Measurements from ENCODE around the gene LRIT3.

Gene LRIT3

DNA sequence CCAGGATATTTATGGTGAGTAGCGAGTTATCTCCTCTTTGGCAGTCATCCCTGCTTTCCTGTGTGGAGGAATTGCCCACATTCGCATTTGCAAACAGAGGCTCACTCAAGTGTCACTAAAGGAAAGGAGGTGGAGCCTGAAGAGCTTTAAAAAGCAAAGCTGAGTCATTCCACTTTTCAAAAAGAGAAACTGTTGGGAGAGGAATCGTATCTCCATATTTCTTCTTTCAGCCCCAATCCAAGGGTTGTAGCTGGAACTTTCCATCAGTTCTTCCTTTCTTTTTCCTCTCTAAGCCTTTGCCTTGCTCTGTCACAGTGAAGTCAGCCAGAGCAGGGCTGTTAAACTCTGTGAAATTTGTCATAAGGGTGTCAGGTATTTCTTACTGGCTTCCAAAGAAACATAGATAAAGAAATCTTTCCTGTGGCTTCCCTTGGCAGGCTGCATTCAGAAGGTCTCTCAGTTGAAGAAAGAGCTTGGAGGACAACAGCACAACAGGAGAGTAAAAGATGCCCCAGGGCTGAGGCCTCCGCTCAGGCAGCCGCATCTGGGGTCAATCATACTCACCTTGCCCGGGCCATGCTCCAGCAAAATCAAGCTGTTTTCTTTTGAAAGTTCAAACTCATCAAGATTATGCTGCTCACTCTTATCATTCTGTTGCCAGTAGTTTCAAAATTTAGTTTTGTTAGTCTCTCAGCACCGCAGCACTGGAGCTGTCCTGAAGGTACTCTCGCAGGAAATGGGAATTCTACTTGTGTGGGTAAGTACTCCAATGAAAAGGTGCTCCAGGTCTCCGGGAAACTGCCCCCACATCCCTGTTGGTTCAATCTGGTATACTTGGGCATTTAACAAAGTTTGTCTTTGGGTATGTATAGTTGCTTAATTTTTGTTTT, 65.0 kb downstream of the LRIT3 start, which contains the start of gene EGF:
Gene EGF, plus strand, starts transcription at position 178 of the 890 bp plus-strand sequence. Its CDS starts 453 bp downstream, at position 631.
- Histone ChIP-seq H3K79me1 (ENCODE audit: low read length) (peaks cover 12% of the 10 kb centered on the region), H3K18ac (ENCODE audit: low read length) (peak within 1 kb of the TSS; percentile 95), H3K9ac (ENCODE audit: low read length) (peak within 1 kb of the TSS; percentile 59), H3K4me3 (ENCODE audit: low read length) (peak within 1 kb of the TSS; percentile 29), H3K36me3 (ENCODE audit: control insufficient read depth, insufficient read depth, low read length) (no peaks in the 10 kb centered on the region), H3K4me1 (ENCODE audit: control insufficient read depth, low read depth, low read length) (peaks cover 17% of the 10 kb centered on the region), H4K5ac (ENCODE audit: low read length) (no peak within 1 kb of the TSS), H3K4me2 (ENCODE audit: low read length) (peak within 1 kb of the TSS; percentile 28), H3K79me2 (ENCODE audit: control insufficient read depth, insufficient read depth, low read length) (peaks cover 19% of the 10 kb centered on the region), H3K27me3 (ENCODE audit: insufficient read depth, low read length, poor library complexity) (no peaks in the 10 kb centered on the region), H3K27ac (ENCODE audit: low read depth, low read length) (peak within 1 kb of the TSS; percentile 92), H4K8ac (ENCODE audit: low read depth, low read length) (no peak within 1 kb of the TSS), H3K56ac (ENCODE audit: low read length) (peak within 1 kb of the TSS; percentile 75), H3K23ac (ENCODE audit: low read length) (no peak within 1 kb of the TSS), H3K4ac (ENCODE audit: low read depth, low read length) (no peak within 1 kb of the TSS), H2AK5ac (ENCODE audit: low read length) (no peak within 1 kb of the TSS), H2BK120ac (ENCODE audit: low read depth, low read length) (peak within 1 kb of the TSS; percentile 21), H2BK5ac (ENCODE audit: low read length) (peak within 1 kb of the TSS; percentile 55), H2BK15ac (replicated peaks; ENCODE audit: low read depth) (peak within 1 kb of the TSS; percentile 94)
- WGBS (ENCODE audit: extremely low coverage, insufficient coverage, low lambda C conversion rate): no CpG with 5 or more reads among the region's 9 CpGs
- peak; percentile 90 for DNase-seq

DNA sequence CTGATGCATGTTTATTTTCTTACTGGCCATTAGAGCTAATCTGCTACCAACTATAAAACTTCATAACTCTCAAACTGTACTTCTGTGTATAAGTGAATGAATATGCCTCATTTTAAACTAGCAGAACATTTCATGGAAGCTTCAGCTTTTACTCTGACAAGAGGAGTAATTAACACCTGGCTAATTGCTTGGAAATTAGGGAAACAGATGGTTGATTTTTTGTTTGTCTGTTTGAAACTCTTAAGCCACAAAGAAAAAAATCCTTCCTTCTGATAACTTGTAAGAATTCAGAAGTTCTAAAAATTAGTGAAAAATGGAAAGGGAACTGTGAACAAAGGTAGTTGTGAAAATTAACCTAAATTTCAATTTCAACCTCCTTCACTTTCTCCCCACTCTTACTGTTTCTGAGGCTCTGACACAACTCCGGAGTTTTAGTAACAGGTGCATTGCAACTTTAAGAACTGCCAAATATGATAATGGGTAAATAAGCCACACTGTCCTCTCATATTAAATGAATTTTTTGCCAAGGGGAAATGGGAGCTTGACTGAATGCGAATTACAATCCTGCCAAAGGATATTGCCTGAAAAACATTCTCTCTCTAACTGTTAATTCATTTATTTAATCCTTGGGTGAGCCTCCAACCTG, 65.8 kb downstream of the LRIT3 start:
- H3K56ac ChIP-seq (ENCODE audit: low read length): peak overlapping the region; percentile 75
- peak overlapping the region; percentile 83 for H3K18ac ChIP-seq (ENCODE audit: low read length)
- peaks cover 20% of the 10 kb centered on the region for H3K79me2 ChIP-seq (ENCODE audit: control insufficient read depth, insufficient read depth, low read length)
- no peaks in the 10 kb centered on the region for H3K27me3 ChIP-seq (ENCODE audit: insufficient read depth, low read length, poor library complexity)
- H2BK5ac ChIP-seq (ENCODE audit: low read length): no peak overlapping the region
- peak overlapping the region; percentile 59 for H3K9ac ChIP-seq (ENCODE audit: low read length)
- no peak overlapping the region for H2AK5ac ChIP-seq (ENCODE audit: low read length)
- H4K5ac ChIP-seq (ENCODE audit: low read length): no peak overlapping the region
- H3K27ac ChIP-seq (ENCODE audit: low read depth, low read length): peak overlapping the region; percentile 92
- peaks cover 12% of the 10 kb centered on the region for H3K79me1 ChIP-seq (ENCODE audit: low read length)
- no peaks in the 10 kb centered on the region for H3K36me3 ChIP-seq (ENCODE audit: control insufficient read depth, insufficient read depth, low read length)
- no peak overlapping the region for H4K8ac ChIP-seq (ENCODE audit: low read depth, low read length)
- no peak for DNase-seq
- no peak overlapping the region for H3K23ac ChIP-seq (ENCODE audit: low read length)
- no CpG with 5 or more reads among the region's 2 CpGs for WGBS (ENCODE audit: extremely low coverage, insufficient coverage, low lambda C conversion rate)
- H2BK120ac ChIP-seq (ENCODE audit: low read depth, low read length): no peak overlapping the region
- H3K4ac ChIP-seq (ENCODE audit: low read depth, low read length): no peak overlapping the region
- H3K4me1 ChIP-seq (ENCODE audit: control insufficient read depth, low read depth, low read length): peaks cover 17% of the 10 kb centered on the region
- peak overlapping the region; percentile 29 for H3K4me3 ChIP-seq (ENCODE audit: low read length)
- no peak overlapping the region for H2BK15ac ChIP-seq (replicated peaks; ENCODE audit: low read depth)
- H3K4me2 ChIP-seq (ENCODE audit: low read length): peak overlapping the region; percentile 39

DNA sequence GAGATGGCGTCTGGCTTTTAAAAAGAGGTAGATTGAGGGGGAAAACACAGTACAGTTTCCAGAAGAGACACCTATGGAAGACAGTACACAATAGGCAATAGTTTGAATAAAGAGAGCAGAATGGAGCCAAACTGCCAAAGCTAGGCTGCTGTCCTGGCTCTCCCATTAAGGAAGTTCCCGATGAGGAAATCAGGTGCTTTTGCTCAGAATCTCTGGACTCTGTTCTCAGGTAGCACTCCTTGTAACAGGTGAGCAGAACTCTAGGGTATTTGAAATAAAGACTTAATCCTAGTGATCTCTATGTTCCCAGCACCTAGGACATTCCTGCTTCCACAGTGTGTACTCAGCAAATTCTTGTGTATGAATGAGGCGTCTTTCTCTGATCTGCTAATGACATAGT, 66.4 kb downstream of the LRIT3 start:
- WGBS (ENCODE audit: extremely low coverage, insufficient coverage, low lambda C conversion rate): no CpG with 5 or more reads among the region's 3 CpGs

DNA sequence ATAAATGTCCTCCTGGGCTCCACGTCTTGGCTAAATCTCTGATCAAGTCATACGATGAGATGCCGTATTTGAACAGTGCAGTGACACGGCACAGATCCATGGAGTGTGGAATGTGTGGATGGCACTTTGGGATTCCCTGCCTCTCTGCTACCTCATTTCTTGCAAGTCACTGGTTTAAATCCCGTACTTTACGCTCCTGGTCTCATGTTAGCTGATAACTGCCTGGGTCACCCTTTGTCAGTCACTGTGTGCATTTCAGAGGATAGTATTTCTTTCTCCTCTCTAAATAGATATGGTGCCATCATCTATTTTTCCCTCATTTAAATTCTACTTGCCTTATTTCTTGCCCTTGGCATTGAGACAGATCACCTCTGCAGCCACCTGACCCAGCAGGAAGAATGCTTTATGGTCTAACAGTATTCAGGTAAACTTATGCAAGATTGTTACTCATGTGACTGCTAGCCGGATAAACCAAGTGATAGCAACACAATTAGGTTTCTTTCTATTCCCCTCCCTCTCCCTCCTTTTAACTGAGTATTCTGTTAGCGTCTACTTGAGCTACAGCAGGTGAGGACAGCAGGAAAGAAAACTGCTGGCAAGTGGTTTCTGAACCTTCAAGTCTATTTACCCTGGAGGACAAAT, 67.6 kb downstream of the LRIT3 start:
- DNase-seq: no peak
- Histone ChIP-seq H2BK15ac (replicated peaks; ENCODE audit: low read depth) (no peak overlapping the region), H3K27ac (ENCODE audit: low read depth, low read length) (no peak overlapping the region), H2AK5ac (ENCODE audit: low read length) (peak overlapping the region; percentile 8), H2BK5ac (ENCODE audit: low read length) (peak overlapping the region; percentile 6), H3K36me3 (ENCODE audit: control insufficient read depth, insufficient read depth, low read length) (no peaks in the 10 kb centered on the region), H3K4me1 (ENCODE audit: control insufficient read depth, low read depth, low read length) (peaks cover 17% of the 10 kb centered on the region), H3K4me3 (ENCODE audit: low read length) (no peak overlapping the region), H3K79me2 (ENCODE audit: control insufficient read depth, insufficient read depth, low read length) (peaks cover 20% of the 10 kb centered on the region), H4K5ac (ENCODE audit: low read length) (no peak overlapping the region), H3K23ac (ENCODE audit: low read length) (no peak overlapping the region), H4K8ac (ENCODE audit: low read depth, low read length) (no peak overlapping the region), H3K4ac (ENCODE audit: low read depth, low read length) (peak overlapping the region; percentile 6), H2BK120ac (ENCODE audit: low read depth, low read length) (no peak overlapping the region), H3K27me3 (ENCODE audit: insufficient read depth, low read length, poor library complexity) (no peaks in the 10 kb centered on the region), H3K4me2 (ENCODE audit: low read length) (peak overlapping the region; percentile 44), H3K79me1 (ENCODE audit: low read length) (peaks cover 14% of the 10 kb centered on the region), H3K18ac (ENCODE audit: low read length) (no peak overlapping the region), H3K9ac (ENCODE audit: low read length) (peak overlapping the region; percentile 10), H3K56ac (ENCODE audit: low read length) (peak overlapping the region; percentile 34)
- WGBS (ENCODE audit: extremely low coverage, insufficient coverage, low lambda C conversion rate): no CpG with 5 or more reads among the region's 8 CpGs

More for the DNA sequence above, 66.4 kb downstream of the LRIT3 start:
- no peak overlapping the region for H3K23ac ChIP-seq (ENCODE audit: low read length)
- peak overlapping the region; percentile 14 for H3K4me3 ChIP-seq (ENCODE audit: low read length)
- no peak overlapping the region for H2BK15ac ChIP-seq (replicated peaks; ENCODE audit: low read depth)
- peaks cover 20% of the 10 kb centered on the region for H3K79me2 ChIP-seq (ENCODE audit: control insufficient read depth, insufficient read depth, low read length)
- peak overlapping the region; percentile 35 for H2AK5ac ChIP-seq (ENCODE audit: low read length)
- peaks cover 12% of the 10 kb centered on the region for H3K79me1 ChIP-seq (ENCODE audit: low read length)
- no peak overlapping the region for H2BK120ac ChIP-seq (ENCODE audit: low read depth, low read length)
- peak overlapping the region; percentile 39 for H3K9ac ChIP-seq (ENCODE audit: low read length)
- no peak overlapping the region for H3K4ac ChIP-seq (ENCODE audit: low read depth, low read length)
- H2BK5ac ChIP-seq (ENCODE audit: low read length): no peak overlapping the region
- H3K56ac ChIP-seq (ENCODE audit: low read length): peak overlapping the region; percentile 58
- peak overlapping the region; percentile 39 for H3K4me2 ChIP-seq (ENCODE audit: low read length)
- H3K18ac ChIP-seq (ENCODE audit: low read length): no peak overlapping the region
- no peak overlapping the region for H3K27ac ChIP-seq (ENCODE audit: low read depth, low read length)
- no peaks in the 10 kb centered on the region for H3K36me3 ChIP-seq (ENCODE audit: control insufficient read depth, insufficient read depth, low read length)
- peaks cover 17% of the 10 kb centered on the region for H3K4me1 ChIP-seq (ENCODE audit: control insufficient read depth, low read depth, low read length)
- H4K8ac ChIP-seq (ENCODE audit: low read depth, low read length): no peak overlapping the region
- no peak overlapping the region for H4K5ac ChIP-seq (ENCODE audit: low read length)
- H3K27me3 ChIP-seq (ENCODE audit: insufficient read depth, low read length, poor library complexity): no peaks in the 10 kb centered on the region
- DNase-seq: no peak

DNA sequence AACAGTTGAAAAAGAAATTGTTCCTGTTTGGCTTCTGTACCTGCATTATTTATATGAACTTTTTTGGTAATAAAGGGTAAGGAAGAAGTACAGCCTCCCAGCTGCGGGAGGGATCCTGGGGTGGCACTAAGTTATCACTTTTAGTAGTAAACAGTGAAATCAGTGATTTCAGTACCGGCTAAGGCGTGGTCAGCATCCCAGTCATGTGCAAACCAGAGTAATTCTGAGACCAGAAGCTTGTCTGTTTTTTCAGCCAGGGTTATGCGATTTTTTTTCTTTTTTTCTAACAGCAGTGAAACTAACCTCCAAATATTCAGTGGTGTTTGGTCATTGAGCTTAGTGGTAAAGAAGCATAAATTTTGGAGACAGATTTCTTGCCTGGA, 68.1 kb downstream of the LRIT3 start:
- peaks cover 14% of the 10 kb centered on the region for H3K79me1 ChIP-seq (ENCODE audit: low read length)
- H2BK120ac ChIP-seq (ENCODE audit: low read depth, low read length): no peak overlapping the region
- H2AK5ac ChIP-seq (ENCODE audit: low read length): no peak overlapping the region
- H3K4me2 ChIP-seq (ENCODE audit: low read length): peak overlapping the region; percentile 10
- peak overlapping the region; percentile 37 for H2BK15ac ChIP-seq (replicated peaks; ENCODE audit: low read depth)
- DNase-seq: no peak
- H2BK5ac ChIP-seq (ENCODE audit: low read length): no peak overlapping the region
- H4K5ac ChIP-seq (ENCODE audit: low read length): no peak overlapping the region
- peaks cover 20% of the 10 kb centered on the region for H3K79me2 ChIP-seq (ENCODE audit: control insufficient read depth, insufficient read depth, low read length)
- H3K4me3 ChIP-seq (ENCODE audit: low read length): no peak overlapping the region
- WGBS (ENCODE audit: extremely low coverage, insufficient coverage, low lambda C conversion rate): no CpG with 5 or more reads among the region's 4 CpGs
- H3K36me3 ChIP-seq (ENCODE audit: control insufficient read depth, insufficient read depth, low read length): no peaks in the 10 kb centered on the region
- peak overlapping the region; percentile 6 for H3K4ac ChIP-seq (ENCODE audit: low read depth, low read length)
- peaks cover 17% of the 10 kb centered on the region for H3K4me1 ChIP-seq (ENCODE audit: control insufficient read depth, low read depth, low read length)
- no peak overlapping the region for H4K8ac ChIP-seq (ENCODE audit: low read depth, low read length)
- H3K18ac ChIP-seq (ENCODE audit: low read length): peak overlapping the region; percentile 42
- peak overlapping the region; percentile 29 for H3K9ac ChIP-seq (ENCODE audit: low read length)
- no peak overlapping the region for H3K23ac ChIP-seq (ENCODE audit: low read length)
- peak overlapping the region; percentile 57 for H3K56ac ChIP-seq (ENCODE audit: low read length)
- H3K27ac ChIP-seq (ENCODE audit: low read depth, low read length): no peak overlapping the region
- H3K27me3 ChIP-seq (ENCODE audit: insufficient read depth, low read length, poor library complexity): no peaks in the 10 kb centered on the region
